Spleen (tissue), 11 donors: ENCODE measurements around the gene TRMT2A. TPM values are rescaled to one million over a fixed set of nuclear protein-coding genes. Genes with fewer than 3 reads are reported as not detected.

ENCODE experiments used
- DNase-seq: peaks from one replicate; pipeline ENCODE4 v3.0.0-alpha.2; 2020
- H3K27ac ChIP-seq, 8 donors: fragments of 200-600 bp; sonication (generic) in 7 of 8; 1 replicate in 4 of 8; 2 replicates in 4 of 8; pipeline versions ENCODE4 v1.5.0 to v1.8.0; 2016 to 2021; ENCODE audit warnings: inconsistent platforms in 4 of 8, mild to moderate bottlenecking in 4 of 8, moderate library complexity in 1 of 8
- H3K27me3 ChIP-seq, 7 donors: fragments of 200-600 bp; sonication (generic) in 6 of 7; replicated peaks in 1 of 7; 1 replicate in 4 of 7; 2 replicates in 3 of 7; pipeline versions ENCODE4 v1.5.0 to v1.8.0; 2016 to 2021; ENCODE audit warnings: inconsistent platforms in 3 of 7, mild to moderate bottlenecking in 1 of 7
- H3K36me3 ChIP-seq, 6 donors: fragments of 200-600 bp; sonication (generic) in 5 of 6; 1 replicate in 4 of 6; 2 replicates in 2 of 6; pipeline versions ENCODE4 v1.5.0 to v1.8.0; 2016 to 2021; ENCODE audit warnings: inconsistent platforms in 2 of 6
- H3K4me1 ChIP-seq, 6 donors: fragments of 200-600 bp; sonication (generic) in 5 of 6; 1 replicate in 3 of 6; 2 replicates in 3 of 6; pipeline versions ENCODE4 v1.5.0 to v1.8.0; 2016 to 2021; ENCODE audit warnings: inconsistent platforms in 3 of 6
- H3K4me3 ChIP-seq, 8 donors: fragments of 200-600 bp; sonication (generic) in 7 of 8; 1 replicate in 4 of 8; 2 replicates in 4 of 8; pipeline versions ENCODE4 v1.5.0 to v1.8.0; 2016 to 2021; ENCODE audit warnings: inconsistent platforms in 4 of 8, mild to moderate bottlenecking in 4 of 8, moderate library complexity in 2 of 8
- H3K9me3 ChIP-seq, 8 donors: fragments of 200-600 bp; sonication (generic) in 7 of 8; 1 replicate in 4 of 8; 2 replicates in 4 of 8; pipeline versions ENCODE4 v1.5.0 to v1.8.0; 2016 to 2021; ENCODE audit warnings: inconsistent platforms in 4 of 8
- POLR2A ChIP-seq, 3 donors: fragments of 450-650 bp; IDR thresholded peaks; one replicate each; pipeline ENCODE4 v1.5.1; 2017; ENCODE audit warnings: antibody characterized with exemption in 3 of 3, mild to moderate bottlenecking in 1 of 3
- POLR2AphosphoS5 ChIP-seq, 3 donors: sonication (generic); formaldehyde crosslinking; IDR thresholded peaks; one replicate each; pipeline ENCODE4 v1.5.1; 2017; ENCODE audit warnings: antibody characterized with exemption in 3 of 3
- WGBS, 5 donors: extraction: QIAGEN DNeasy Blood & Tissue Kit in 3 of 5; methylation state at CpG; one replicate each; pipeline versions ENCODE4 v1.1.5 to v1.1.7; 2013 to 2018; 5-methylcytosine and 5-hydroxymethylcytosine counted together
- intact Hi-C: fragments of 100-400 bp; cut with DNase I; formaldehyde crosslinking; loops from one replicate; pipeline ENCODE4 v1.15.0; 2023; ENCODE audit warnings: low total_unique reads
- polyA plus RNA-seq, 3 donors: library from polyadenylated mRNA; stranded (reverse); fragments of 200-250 nt; gene quantifications; one replicate each; pipeline ENCODE4 v1.2.1, GENCODE V29; 2013
- total RNA-seq, 7 donors: library from RNA; depleted of rRNA in 3 of 7; stranded (reverse); fragments of >200 nt in 3 of 7; fragmentation: NEBNext Ultra II Directional in 4 of 7; extraction: Animal tissue kit (Norgen Biotek cat#: 25700) in 4 of 7; gene quantifications; one replicate each; pipeline versions ENCODE4 v1.1.0 to v1.2.1, GENCODE V29; 2016 to 2021
- TF ChIP-seq, protein P1 (sequence below), 11 experiments: fragments of 200-600 bp in 7 of 11; fragments of 450-650 bp in 4 of 11; sonication (generic) in 4 of 11; IDR thresholded peaks in 8 of 11; conservative IDR thresholded peaks in 3 of 11; 1 replicate in 7 of 11; 2 replicates in 4 of 11; pipeline versions ENCODE4 v1.4.0 to v1.8.0; 2016 to 2021; ENCODE audit warnings: antibody characterized with exemption in 11 of 11, inconsistent platforms in 4 of 11, mild to moderate bottlenecking in 1 of 11
- donor health status: healthy with polysubstance abuse.
- donor health status: DM: no; HTN: no; CAD: no; lungs with moderate emphysema.
- donor health status: DM: no; HTN: no; CAD: no.
- donor health status: Bipolar disorder and iron deficiency.
- donor health status: healthy.
- donor health status: DM: no; HTN: no; CAD: no.
- donor health status: DM: yes; HTN: yes; CAD: no.

The TRMT2A gene
- total and polyA plus RNA-seq, 10 donors, result 70.4 to 142 (median 79.5) TPM

DNA sequence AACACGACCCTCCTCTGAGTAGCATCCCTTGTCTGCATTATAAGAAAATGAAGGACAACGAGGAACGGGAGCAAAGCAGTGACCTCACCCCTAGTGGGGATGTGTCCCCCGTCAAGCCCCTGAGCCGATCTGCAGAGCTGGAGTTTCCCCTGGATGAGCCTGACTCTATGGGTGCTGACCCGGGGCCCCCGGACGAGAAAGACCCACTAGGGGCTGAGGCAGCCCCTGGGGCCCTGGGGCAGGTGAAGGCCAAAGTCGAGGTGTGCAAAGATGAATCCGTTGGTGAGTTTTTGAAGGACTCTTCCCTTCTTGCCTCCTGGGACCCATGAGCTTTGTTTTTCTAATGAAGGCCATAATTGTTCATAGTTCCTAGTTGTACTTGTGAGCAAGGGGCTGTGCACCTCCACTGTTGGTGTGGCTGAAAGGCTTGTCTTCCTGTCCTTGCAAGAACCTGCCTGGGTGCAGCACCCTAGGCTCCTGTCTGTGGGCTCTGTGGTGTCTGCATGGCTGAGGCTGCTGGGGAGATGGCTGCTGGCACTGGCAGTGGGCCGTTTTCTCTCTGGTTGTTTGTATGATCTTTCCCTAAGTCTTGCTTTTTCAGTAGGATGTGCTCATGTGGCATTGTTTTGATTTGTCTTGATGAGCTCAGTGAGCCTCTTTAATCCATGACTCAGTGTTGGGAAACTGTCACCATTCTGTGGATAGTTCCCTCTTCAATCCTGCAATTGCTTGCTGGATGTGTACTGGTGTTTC lies 26.9 kb downstream of the TRMT2A start:
- WGBS, 5 donors, result 91 to 95% (median 93%) methylated on average over 11 of the region's 11 CpGs
- no peak for TF ChIP-seq POLR2A (IDR thresholded peaks at IDR 0.05)
- TF ChIP-seq, protein P1, sequence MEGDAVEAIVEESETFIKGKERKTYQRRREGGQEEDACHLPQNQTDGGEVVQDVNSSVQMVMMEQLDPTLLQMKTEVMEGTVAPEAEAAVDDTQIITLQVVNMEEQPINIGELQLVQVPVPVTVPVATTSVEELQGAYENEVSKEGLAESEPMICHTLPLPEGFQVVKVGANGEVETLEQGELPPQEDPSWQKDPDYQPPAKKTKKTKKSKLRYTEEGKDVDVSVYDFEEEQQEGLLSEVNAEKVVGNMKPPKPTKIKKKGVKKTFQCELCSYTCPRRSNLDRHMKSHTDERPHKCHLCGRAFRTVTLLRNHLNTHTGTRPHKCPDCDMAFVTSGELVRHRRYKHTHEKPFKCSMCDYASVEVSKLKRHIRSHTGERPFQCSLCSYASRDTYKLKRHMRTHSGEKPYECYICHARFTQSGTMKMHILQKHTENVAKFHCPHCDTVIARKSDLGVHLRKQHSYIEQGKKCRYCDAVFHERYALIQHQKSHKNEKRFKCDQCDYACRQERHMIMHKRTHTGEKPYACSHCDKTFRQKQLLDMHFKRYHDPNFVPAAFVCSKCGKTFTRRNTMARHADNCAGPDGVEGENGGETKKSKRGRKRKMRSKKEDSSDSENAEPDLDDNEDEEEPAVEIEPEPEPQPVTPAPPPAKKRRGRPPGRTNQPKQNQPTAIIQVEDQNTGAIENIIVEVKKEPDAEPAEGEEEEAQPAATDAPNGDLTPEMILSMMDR (IDR thresholded peaks at IDR 0.05 in 8 of 11, conservative IDR thresholded peaks at IDR 0.05 in 3 of 11), result no peak
- TF ChIP-seq POLR2AphosphoS5 (IDR thresholded peaks at IDR 0.05), result no peak

DNA sequence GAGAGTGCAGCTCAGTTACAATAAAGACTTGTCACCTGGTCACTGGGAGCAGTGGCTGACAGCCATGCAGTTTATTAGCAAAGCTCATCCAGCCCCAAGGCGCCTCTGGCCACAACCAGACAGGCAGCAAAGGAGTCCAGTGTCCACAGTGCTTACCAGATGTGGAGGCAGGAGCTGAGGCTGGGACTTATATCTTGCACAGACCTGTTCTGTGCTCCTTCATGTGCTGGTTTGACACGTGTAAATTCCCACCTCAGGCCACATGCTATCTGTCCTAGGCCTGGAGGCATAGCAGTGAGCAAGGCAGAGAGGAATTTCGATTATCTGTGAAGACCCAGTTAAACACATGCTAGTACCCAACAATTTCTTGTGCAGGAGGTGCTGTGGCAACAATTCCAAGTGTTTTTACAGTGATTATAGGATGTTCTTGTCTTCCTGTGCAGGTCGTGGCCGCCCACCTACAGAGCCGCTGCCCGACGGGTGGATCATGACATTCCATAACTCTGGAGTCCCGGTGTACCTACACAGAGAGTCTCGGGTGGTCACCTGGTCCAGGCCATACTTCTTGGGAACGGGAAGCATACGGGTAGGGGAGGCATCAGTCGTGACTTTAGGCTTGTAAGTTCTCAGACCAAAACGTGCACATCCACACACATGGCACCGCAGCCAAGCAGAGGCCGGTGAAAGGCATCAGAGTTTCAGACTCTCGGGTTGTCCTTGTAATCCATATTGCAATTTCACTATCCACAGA lies 27.6 kb downstream of the TRMT2A start:
- Histone ChIP-seq H3K4me3 (no peak overlapping the region), H3K9me3 (no peaks in the 10 kb centered on the region), H3K27ac (peak overlapping the region in 1 of 8 donors; percentile 48), H3K36me3 (peaks cover 5 to 94% (median 86%) of the 10 kb centered on the region in 6 donors), H3K27me3 (no peaks in the 10 kb centered on the region), H3K4me1 (peaks cover 4 to 67% (median 30%) of the 10 kb centered on the region in 6 donors)
- TF ChIP-seq, protein P1 (IDR thresholded peaks at IDR 0.05 in 8 of 11, conservative IDR thresholded peaks at IDR 0.05 in 3 of 11), result no peak
- TF ChIP-seq POLR2AphosphoS5 (IDR thresholded peaks at IDR 0.05) (no peak), POLR2A (IDR thresholded peaks at IDR 0.05) (no peak)
- intact Hi-C loops, result no loop called here
- WGBS, 5 donors, result 89 to 96% (median 95%) methylated on average over 17 of the region's 17 CpGs
- DNase-seq, result peak; percentile 51

More for the DNA sequence above, 26.9 kb downstream of the TRMT2A start:
- intact Hi-C loops, result no loop called here
- Histone ChIP-seq H3K4me1 (peaks cover 0 to 60% (median 24%) of the 10 kb centered on the region in 6 donors), H3K27ac (peak overlapping the region in 4 of 8 donors; percentile 47 to 70 (median 63)), H3K4me3 (no peak overlapping the region), H3K9me3 (no peaks in the 10 kb centered on the region), H3K27me3 (no peaks in the 10 kb centered on the region), H3K36me3 (peaks cover 5 to 100% (median 93%) of the 10 kb centered on the region in 6 donors)
- peak; percentile 56 for DNase-seq

GRCh38 chr22:20088263-20088648 lies 28.8 kb downstream of the TRMT2A start:
- H3K9me3 ChIP-seq, result no peaks in the 10 kb centered on the region
- intact Hi-C loops, result no loop called here
- H3K27ac ChIP-seq, result peak overlapping the region in 1 of 8 donors; percentile 56
- TF ChIP-seq POLR2A (IDR thresholded peaks at IDR 0.05), result no peak
- TF ChIP-seq, protein P1 (IDR thresholded peaks at IDR 0.05 in 8 of 11, conservative IDR thresholded peaks at IDR 0.05 in 3 of 11), result no peak
- no peak for TF ChIP-seq POLR2AphosphoS5 (IDR thresholded peaks at IDR 0.05)
- peak; percentile 51 for DNase-seq
- 91 to 97% (median 94%) methylated on average over 8 of the region's 8 CpGs for WGBS, 5 donors
- no peak overlapping the region for H3K4me3 ChIP-seq
- H3K4me1 ChIP-seq, result peaks cover 4 to 75% (median 42%) of the 10 kb centered on the region in 6 donors
- H3K27me3 ChIP-seq, result no peaks in the 10 kb centered on the region
- H3K36me3 ChIP-seq, result peaks cover 5 to 82% (median 75%) of the 10 kb centered on the region in 6 donors
